Calu3 (cell line): ENCODE measurements around the gene S1PR5. TPM values are rescaled to one million over a fixed set of nuclear protein-coding genes. Genes with fewer than 3 reads are reported as not detected.

Source experiments
- BruUV-seq: library from RNA; stranded (reverse); fragments of 400-500 nt; replicated peaks from 2 replicates; lab custom pipeline; 2021; lab: Mats Ljungman, UMichigan
- CTCF ChIA-PET: fragments of 300-600 bp; sonication (Branson Sonifier 250); formaldehyde crosslinking; loops from one replicate; lab custom pipeline; 2022; ENCODE audit warnings: antibody characterized with exemption; lab: Charles Lee
- DNase-seq: peaks from one replicate; pipeline ENCODE4 v3.0.0; 2022
- H3K27ac Mint-ChIP-seq: one replicate; pipeline ENCODE4 v1.8.0; 2022; ENCODE audit warnings: mixed read lengths; ENCODE audit not compliant: unreplicated experiment
- H3K27me3 Mint-ChIP-seq: one replicate; pipeline ENCODE4 v1.8.0; 2022; ENCODE audit warnings: mixed read lengths; ENCODE audit not compliant: unreplicated experiment
- H3K36me3 Mint-ChIP-seq: one replicate; pipeline ENCODE4 v1.8.0; 2022; ENCODE audit warnings: mild to moderate bottlenecking, moderate library complexity, mixed read lengths; ENCODE audit not compliant: insufficient read depth, unreplicated experiment
- H3K4me1 Mint-ChIP-seq: one replicate; pipeline ENCODE4 v1.8.0; 2022; ENCODE audit warnings: mild to moderate bottlenecking, low read depth, mixed read lengths; ENCODE audit not compliant: unreplicated experiment
- H3K4me3 Mint-ChIP-seq: one replicate; pipeline ENCODE4 v1.8.0; 2022; ENCODE audit warnings: mild to moderate bottlenecking, low read depth, moderate library complexity, mixed read lengths; ENCODE audit not compliant: unreplicated experiment
- H3K9me3 Mint-ChIP-seq: one replicate; pipeline ENCODE4 v1.8.0; 2022; ENCODE audit warnings: low read depth, mixed read lengths; ENCODE audit not compliant: unreplicated experiment
- intact Hi-C: fragments of 100-400 bp; cut with micrococcal nuclease; formaldehyde crosslinking; loops from one replicate; pipeline ENCODE4 v1.10.0; 2022; ENCODE audit not compliant: unreplicated experiment
- total RNA-seq: library from RNA; stranded (reverse); gene quantifications from 2 replicates; pipeline ENCODE4 v1.2.3, GENCODE V29; 2022
- TF ChIP-seq, protein P1 (sequence below): fragments of 200-600 bp; IDR thresholded peaks from one replicate; pipeline ENCODE4 v1.8.0; 2022; ENCODE audit warnings: antibody characterized with exemption; ENCODE audit not compliant: unreplicated experiment

Gene S1PR5
- total RNA-seq, 1 experiment from 2014 or later = not detected

DNA sequence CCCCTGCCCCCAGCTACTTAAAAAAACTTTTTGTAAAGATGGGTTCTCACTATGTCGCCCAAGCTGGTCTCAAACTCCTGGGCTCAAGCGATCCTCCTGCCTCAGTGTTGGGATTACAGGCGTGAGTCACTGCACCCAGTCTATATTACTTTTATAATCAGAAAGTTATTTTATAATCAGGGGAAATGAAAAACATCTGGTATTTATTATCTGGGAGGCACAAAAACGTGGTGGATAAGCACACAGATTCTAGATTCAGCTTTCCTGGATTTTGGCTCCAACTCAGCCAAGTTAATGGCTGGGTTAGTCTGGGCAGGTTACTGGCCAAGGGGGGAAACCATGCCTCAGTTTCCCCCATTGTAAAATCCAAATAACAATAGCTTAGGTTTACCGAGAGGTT is 38.8 kb downstream of the S1PR5 start:
- no peak overlapping the region for H3K4me3 Mint-ChIP-seq
- H3K4me1 Mint-ChIP-seq = peaks cover 7% of the 10 kb centered on the region
- TF ChIP-seq, protein P1, sequence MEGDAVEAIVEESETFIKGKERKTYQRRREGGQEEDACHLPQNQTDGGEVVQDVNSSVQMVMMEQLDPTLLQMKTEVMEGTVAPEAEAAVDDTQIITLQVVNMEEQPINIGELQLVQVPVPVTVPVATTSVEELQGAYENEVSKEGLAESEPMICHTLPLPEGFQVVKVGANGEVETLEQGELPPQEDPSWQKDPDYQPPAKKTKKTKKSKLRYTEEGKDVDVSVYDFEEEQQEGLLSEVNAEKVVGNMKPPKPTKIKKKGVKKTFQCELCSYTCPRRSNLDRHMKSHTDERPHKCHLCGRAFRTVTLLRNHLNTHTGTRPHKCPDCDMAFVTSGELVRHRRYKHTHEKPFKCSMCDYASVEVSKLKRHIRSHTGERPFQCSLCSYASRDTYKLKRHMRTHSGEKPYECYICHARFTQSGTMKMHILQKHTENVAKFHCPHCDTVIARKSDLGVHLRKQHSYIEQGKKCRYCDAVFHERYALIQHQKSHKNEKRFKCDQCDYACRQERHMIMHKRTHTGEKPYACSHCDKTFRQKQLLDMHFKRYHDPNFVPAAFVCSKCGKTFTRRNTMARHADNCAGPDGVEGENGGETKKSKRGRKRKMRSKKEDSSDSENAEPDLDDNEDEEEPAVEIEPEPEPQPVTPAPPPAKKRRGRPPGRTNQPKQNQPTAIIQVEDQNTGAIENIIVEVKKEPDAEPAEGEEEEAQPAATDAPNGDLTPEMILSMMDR = no peak
- H3K36me3 Mint-ChIP-seq = peaks cover 13% of the 10 kb centered on the region
- H3K9me3 Mint-ChIP-seq = no peaks in the 10 kb centered on the region
- no peaks in the 10 kb centered on the region for H3K27me3 Mint-ChIP-seq
- no TSS peak for BruUV-seq
- no peak overlapping the region for H3K27ac Mint-ChIP-seq
- CTCF ChIA-PET = interaction anchor here (0.6 to 1.0 kb wide), 3 partner anchors 22 to 205 kb away, joined by 3 to 5 read pairs (median 3); no protein-coding TSS in a partner anchor
- no peak for DNase-seq
- intact Hi-C loops = loop anchor here (2.0 kb wide), 1 partner anchor 74 kb away; no protein-coding TSS in a partner anchor

DNA sequence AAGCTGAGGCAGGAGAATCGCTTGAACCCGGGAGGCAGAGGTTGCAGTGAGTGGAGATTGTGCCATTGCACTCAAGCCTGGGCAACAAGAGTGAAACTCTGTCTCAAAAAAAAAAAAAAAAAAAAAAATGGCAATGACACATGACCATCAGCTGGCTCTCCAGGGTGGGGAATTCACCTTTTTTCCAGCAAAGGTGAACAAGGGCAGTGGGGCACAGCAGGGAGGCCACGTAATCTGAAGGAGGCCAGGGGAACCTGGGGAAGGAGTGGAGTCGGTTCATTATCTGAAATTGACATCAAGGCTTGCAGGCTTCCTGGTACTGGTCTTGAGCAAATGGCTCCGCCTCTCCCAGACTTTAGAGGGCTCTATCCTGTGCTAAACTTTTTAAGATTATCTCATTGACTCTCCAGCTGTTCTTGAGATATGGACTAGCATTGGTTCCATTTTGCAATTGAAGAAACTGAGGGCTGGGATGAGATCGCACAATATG is 42.2 kb downstream of the S1PR5 start:
- no TSS peak for BruUV-seq
- Mint-ChIP-seq H3K36me3 (peaks cover 13% of the 10 kb centered on the region), H3K4me3 (no peak overlapping the region), H3K27me3 (no peaks in the 10 kb centered on the region), H3K9me3 (no peaks in the 10 kb centered on the region), H3K27ac (no peak overlapping the region), H3K4me1 (peaks cover 7% of the 10 kb centered on the region)
- CTCF ChIA-PET = no interaction called here
- TF ChIP-seq, protein P1 = no peak
- DNase-seq = no peak
- intact Hi-C loops = no loop called here

DNA sequence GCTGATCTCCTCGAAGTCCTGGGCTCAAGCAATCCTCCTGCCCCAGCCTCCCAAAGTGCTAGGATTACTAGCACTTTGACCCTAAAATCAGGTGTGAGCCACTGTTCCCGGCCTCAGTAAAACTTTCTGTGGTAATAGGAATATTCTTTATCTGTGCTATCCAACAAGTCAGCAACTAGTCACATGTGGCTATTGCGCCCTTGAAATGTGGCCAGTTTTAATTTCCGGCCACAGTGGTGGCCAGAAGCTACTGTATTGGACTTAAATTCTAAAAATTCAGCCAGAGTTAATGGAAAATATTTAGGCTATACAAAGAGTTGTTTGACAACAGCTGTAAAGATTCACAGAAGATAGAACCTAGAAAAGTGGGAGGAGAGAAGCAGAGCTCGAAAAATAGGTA is 44.1 kb downstream of the S1PR5 start:
- CTCF ChIA-PET = interaction anchor here (0.6 kb wide), 1 partner anchor 520 kb away, joined by 3 read pairs; no protein-coding TSS in a partner anchor
- no peaks in the 10 kb centered on the region for H3K9me3 Mint-ChIP-seq
- no TSS peak for BruUV-seq

DNA sequence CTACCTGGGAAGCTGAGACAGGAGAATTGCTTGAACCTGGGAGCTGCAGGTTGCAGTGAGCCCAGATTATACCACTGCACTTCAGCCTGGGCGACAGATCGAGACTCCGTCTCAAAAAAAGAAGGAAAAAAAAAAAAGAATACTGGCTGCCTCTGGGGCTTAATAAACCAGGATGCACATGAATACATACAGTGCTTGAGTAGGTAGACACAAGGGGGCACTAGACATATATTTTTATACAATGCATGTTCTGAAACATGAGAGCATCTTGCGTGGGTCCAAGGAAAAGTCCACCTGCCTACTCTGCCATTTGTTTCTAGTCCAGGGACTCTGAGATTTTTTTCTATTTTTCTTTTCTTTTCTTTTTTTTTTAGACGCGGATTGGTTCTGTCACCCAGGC is 45.3 kb downstream of the S1PR5 start:
- TF ChIP-seq, protein P1 = peak; percentile 28
- no peaks in the 10 kb centered on the region for H3K27me3 Mint-ChIP-seq
- no peaks in the 10 kb centered on the region for H3K4me1 Mint-ChIP-seq
- CTCF ChIA-PET = interaction anchor here (0.7 kb wide), 1 partner anchor 211 kb away, joined by 5 read pairs; no protein-coding TSS in a partner anchor
- intact Hi-C loops = no loop called here
- no peak for DNase-seq
- H3K36me3 Mint-ChIP-seq = no peaks in the 10 kb centered on the region
- H3K27ac Mint-ChIP-seq = no peak overlapping the region
- no TSS peak for BruUV-seq
- no peaks in the 10 kb centered on the region for H3K9me3 Mint-ChIP-seq
- H3K4me3 Mint-ChIP-seq = no peak overlapping the region

More for the DNA sequence above, 44.1 kb downstream of the S1PR5 start:
- no peak for DNase-seq
- intact Hi-C loops = no loop called here
- Mint-ChIP-seq H3K27me3 (no peaks in the 10 kb centered on the region), H3K4me3 (no peak overlapping the region), H3K4me1 (no peaks in the 10 kb centered on the region), H3K36me3 (no peaks in the 10 kb centered on the region), H3K27ac (no peak overlapping the region)
- TF ChIP-seq, protein P1 = no peak
